Upper lobe of left lung (tissue), 4 donors: ENCODE data around the gene TRMT6.

Source experiments
- CTCF ChIP-seq, 6 experiments: fragments of 450-650 bp in 4 of 6; fragments of 200-600 bp in 2 of 6; sonication (generic) in 2 of 6; IDR thresholded peaks; one replicate each; pipeline ENCODE4 v1.5.1; 2016 to 2019; ENCODE audit warnings: antibody characterized with exemption in 6 of 6
- EP300 ChIP-seq, 4 donors: sonication (generic); formaldehyde crosslinking; IDR thresholded peaks; one replicate each; pipeline ENCODE4 v1.5.1; 2017; ENCODE audit warnings: antibody characterized with exemption in 4 of 4, control low read depth in 2 of 4
- POLR2A ChIP-seq, 4 donors: fragments of 450-650 bp; IDR thresholded peaks; one replicate each; pipeline ENCODE4 v1.5.1; 2016 to 2017; ENCODE audit warnings: antibody characterized with exemption in 4 of 4, mild to moderate bottlenecking in 2 of 4

DNA sequence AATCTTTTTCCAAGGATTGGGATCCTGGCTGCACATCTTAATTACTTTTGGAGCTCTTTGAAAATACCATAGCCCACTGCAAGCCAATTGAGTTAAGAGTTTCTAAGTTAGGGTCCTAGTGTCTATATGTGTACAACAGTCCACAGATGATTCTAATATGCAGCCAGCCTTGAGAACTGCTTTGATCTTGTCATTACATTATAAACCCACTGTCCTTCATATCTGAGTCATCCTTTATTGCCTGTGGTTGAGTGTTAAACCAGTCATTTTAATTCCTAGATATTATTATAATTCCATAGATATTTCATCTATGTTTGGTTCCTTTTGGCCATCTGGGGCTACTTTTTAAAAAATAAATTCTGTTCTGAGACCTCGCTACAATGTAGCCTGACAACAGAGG is 24.2 kb upstream of the TRMT6 start:
- TF ChIP-seq POLR2A (IDR thresholded peaks at IDR 0.05), result no peak
- TF ChIP-seq CTCF (IDR thresholded peaks at IDR 0.05), result no peak
- TF ChIP-seq EP300 (IDR thresholded peaks at IDR 0.05), result no peak
